ENCODE data around the gene ZNG1A.
"Not testable (repeated sequence)": the region's sequence is repeated elsewhere in the genome, so short reads cannot be mapped to it uniquely, and the experiment has no call there.

Gene ZNG1A

GRCh38 chr9:178970-179383 lies at the start of gene ZNG1A:
Gene ZNG1A, minus strand, starts transcription at chr9:179056. Its CDS starts 87 bp downstream, at chr9:178969.
- DNase-seq: not testable (repeated sequence)

- no peak for DNase-seq
Observed at GRCh38 chr9:227860-228259, 49.0 kb upstream of the ZNG1A start.

- no peak for DNase-seq
Observed at GRCh38 chr9:224582-225520, 46.0 kb upstream of the ZNG1A start.

- DNase-seq: no peak
Observed at GRCh38 chr9:224026-224425, 45.2 kb upstream of the ZNG1A start.

DNA sequence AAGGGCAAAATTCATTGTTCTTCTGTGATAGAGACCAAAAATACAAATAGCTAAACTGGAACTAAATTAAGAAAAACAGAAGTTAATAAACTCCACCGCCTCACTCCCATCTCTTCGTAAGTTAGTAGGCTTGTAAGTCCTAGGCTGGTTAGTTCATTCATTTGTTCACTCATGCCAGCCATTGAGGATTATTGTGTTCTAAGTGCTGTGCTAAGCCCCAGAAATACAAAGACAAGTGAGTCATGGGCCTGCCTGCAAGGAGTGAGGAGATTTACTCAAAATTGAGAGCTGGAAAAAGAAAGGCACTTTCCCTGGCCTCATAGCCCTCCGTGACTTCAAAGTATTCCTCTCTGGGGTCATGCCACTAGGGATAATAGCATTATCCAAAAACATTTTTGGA lies 44.3 kb upstream of the ZNG1A start:
- DNase-seq: no peak

- DNase-seq: no peak
Observed at GRCh38 chr9:221989-222776, 43.3 kb upstream of the ZNG1A start.

DNA sequence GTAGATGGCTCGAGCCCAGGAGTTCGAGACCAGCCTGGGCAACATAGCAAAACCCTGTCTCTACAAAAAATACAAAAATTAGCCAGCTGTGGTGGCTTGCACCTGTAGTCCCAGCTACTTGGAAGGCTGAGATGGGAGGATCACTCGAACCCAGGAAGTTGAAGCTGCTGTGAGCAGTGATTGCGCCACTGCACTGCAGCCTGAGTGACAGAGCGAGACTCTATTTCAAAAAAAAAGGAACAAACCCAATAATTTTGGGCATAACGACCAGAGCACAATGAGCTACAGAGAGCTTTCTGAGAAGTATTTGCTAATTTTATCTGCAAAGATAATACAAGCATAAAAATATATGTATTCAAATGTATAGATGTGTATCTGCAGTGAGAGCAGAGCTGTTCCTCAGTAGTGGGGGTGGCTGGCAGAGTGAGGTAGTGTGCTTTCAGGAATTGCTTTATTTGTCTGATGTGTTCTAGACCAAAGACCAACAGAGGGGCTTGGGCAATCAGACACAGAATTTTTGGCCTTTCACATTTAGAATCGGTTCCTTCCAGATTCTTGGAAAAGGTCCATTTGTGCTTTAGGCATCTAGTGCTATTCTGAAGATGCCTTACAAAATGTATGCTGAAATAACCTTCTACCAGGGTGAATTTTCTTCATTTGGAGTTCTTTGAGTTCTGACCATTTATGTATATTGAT lies 41.0 kb upstream of the ZNG1A start:
- DNase-seq: no peak

- DNase-seq: not testable (repeated sequence)
Observed at GRCh38 chr9:219036-219435, 40.2 kb upstream of the ZNG1A start.

DNA sequence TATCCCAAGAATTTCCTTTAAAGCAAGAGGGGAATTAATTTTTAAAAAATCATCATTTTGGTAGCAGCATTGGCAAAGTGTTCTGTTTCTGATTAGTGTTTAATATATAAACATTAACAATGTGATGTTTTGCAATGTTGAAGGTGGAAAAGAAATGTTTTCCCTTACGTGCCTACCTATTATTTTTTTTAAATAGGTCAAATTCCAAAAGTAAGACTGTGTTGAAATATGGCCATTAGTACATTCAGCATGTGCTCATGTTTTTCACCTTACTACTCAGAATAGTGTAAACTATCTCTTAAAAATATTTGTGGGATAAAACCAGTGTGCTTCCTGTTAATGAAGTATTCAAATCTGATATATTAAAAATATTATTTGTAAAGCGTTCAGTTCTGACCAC lies 39.1 kb upstream of the ZNG1A start:
- no peak for DNase-seq

GRCh38 chr9:216866-217265 lies 38.0 kb upstream of the ZNG1A start:
- DNase-seq: no peak

GRCh38 chr9:215631-216155 lies 36.8 kb upstream of the ZNG1A start:
- no peak for DNase-seq

DNA sequence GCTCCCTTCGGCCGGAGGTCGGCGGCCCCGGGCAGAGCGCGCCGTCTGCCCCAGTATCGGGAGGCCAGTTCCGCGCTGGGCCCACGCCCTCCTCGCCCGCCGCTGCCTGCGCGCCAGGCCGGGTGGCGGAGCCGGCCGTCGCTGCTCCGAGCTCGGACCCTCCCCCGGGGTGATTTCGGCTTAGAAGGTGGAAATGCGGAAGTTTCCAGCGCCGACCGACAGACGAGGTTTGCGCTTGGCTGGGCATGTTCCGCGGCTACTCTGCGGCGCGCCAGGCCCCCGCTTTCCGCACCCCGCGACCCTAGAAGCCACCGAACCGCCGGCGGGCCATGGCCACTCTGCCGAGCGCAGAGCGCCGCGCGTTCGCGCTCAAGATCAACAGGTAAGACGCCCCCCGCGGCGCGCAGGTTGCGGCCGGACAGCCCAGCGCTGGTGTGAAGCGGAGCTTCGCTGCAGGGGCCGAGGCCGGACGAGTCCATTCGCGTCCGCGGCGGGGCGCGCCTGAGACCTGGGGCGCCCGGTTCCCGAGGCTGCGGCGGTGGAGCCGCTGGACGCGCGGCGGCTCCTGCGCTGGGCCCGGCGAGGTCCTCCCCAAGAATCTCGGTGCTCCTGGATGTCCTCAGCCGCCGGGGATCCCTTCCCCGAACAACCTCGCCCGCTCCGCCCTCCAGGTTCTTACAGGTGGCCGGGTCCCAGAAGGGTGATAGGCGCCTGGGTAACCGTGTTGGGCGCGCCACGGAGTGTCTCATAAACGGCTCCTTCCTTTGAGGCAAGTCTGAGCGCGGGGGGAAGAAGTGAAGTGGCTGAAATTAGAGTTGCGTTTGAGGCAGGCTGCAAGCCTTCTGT lies 36.0 kb upstream of the ZNG1A start, which contains the start of gene DOCK8:
Gene DOCK8, plus strand, starts transcription at position 218 of the 846 bp plus-strand sequence. Its CDS starts 112 bp downstream, at position 330.
- no peak for DNase-seq

DNA sequence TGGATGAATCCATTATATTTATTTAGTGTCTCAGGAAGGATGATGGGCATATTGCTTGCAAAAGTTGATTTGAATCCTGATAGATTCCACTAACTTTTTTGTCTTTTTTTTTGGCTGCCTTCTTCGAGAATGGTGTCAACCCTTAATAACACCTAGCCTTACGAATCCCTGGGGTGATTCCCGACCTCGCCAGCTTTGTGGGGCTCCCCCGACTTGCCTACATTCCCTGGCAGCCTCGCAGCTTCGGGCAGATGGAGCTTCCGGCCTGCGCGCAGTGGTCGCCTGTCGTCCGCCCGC lies 35.4 kb upstream of the ZNG1A start:
- DNase-seq: no peak

- not testable (repeated sequence) for DNase-seq
Observed at GRCh38 chr9:213901-214300, 35.0 kb upstream of the ZNG1A start.

DNA sequence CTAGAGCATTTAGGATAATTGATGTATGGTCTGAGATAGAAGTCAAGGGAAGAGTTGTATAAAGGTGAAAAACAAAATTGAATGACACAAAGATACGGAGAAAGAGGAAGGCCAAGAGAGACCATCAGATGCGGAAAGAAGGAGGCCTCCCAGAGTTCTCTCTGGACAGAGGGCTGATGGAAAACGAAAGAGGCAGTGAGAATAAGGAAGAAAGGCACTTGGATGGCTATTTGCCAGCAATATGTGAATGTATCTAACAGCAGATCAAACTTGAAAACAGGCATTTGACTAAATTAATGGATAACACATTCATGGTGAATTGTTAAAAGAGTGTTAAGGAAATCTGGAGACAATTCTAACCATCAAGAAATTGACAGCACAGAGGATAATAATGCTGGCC lies 33.4 kb upstream of the ZNG1A start:
- no peak for DNase-seq

- no peak for DNase-seq
Observed at GRCh38 chr9:211557-211956, 32.7 kb upstream of the ZNG1A start.

DNA sequence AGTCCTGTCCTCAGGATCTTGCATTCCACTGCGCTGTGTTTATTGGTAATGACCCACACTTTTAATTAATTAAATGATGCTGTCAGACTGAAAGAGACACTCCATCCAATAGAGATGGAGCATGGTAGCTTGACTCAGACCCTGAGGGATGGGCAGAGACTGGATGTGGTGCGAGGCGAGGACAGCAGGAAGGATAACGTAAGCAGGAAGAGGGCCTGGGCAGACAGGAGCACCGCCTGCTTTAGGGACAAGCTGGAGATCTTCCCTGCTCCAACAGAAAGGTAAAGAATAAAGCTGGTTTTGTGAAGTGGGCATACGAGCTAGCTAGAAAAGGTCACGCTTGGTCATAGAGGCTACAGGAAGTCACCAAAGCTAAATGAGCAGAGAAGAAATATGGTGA lies 32.2 kb upstream of the ZNG1A start:
- no peak for DNase-seq

- no peak for DNase-seq
Observed at GRCh38 chr9:209143-209758, 30.4 kb upstream of the ZNG1A start.

DNA sequence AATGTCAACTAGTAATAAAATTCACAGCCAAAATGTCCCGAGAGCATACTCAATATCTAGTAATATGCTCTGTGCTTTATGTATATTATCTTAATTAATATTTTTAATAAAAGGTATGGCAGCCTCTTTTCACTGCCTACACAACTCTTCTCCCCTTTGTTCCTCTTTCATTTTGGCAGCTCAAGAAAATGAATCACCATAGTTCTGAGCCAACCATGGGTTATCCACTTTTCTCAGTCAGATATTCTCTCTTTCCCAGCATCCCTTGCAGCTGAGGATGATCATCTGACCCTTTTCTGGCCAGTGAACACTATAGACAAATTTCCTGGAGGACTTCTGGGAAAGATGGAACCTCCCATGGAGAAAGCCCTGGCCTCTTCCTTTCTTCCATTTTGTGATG lies 27.6 kb upstream of the ZNG1A start:
- DNase-seq: no peak

DNA sequence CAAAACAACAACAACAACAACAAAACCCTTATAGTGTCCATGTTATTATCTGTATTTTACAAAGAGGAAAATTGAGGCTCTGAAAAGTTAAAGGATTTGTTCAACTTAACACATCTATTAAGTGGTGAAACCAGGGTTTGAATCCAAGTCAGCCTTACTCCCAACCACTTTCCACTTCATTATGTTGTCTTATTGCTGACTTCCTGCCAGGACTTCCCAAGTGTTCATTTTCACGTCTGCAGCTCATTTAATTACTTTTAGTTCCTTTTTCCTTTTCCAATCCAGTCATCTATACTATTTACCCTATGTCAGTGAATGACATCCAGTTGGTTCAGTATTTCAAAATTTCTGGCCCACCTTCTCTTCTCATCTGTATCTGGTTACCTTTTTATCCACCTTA lies 20.7 kb upstream of the ZNG1A start:
- DNase-seq: not testable (repeated sequence)

- DNase-seq: not testable (repeated sequence)
Observed at GRCh38 chr9:178140-178825, 573 bp downstream of the ZNG1A start.

Data from NCI-H1092 treated with DMSO at 0.1 percent for 48 hours (cell line).